Measurements from ENCODE around the gene SLC2A14. TPM values are rescaled to one million over a fixed set of nuclear protein-coding genes. Genes with fewer than 3 reads are reported as not detected.
"Not testable (repeated sequence)": the region's sequence is repeated elsewhere in the genome, so short reads cannot be mapped to it uniquely, and the experiment has no call there.

The SLC2A14 gene
- total RNA-seq, 4 donors from 2014 or later: 0.29 to 3.1 (median 0.39) TPM; not detected in 1

DNA sequence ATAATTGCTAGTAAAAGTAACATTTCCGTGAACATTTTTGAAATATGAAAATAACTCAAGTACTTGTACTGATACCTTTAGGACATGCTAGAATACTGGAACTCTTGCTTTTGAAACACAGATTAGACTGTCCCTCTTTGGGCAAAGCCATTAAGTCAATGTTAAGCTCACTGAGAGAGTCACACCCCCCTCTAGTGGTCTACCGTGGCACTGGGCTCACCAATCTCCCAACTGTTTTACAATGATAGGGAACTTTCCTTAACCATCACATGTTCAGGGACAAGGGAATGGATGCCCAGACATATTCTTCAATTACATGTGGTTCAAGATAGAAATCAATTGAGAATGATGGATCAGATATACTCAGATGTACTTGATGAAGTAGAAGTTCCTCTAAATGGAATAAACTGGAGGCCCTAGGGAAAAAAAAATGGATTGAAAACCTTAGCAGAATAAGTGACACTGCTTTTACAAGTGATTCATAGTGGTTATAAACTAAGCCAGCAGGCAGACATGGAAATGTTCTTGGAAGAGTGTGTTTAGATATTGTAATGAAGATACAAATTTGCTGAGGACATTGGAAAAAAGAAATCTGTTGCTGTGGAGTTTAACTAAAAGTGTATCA lies 65.7 kb downstream of the SLC2A14 start:
- 10% methylated on average over 2 of the region's 2 CpGs for WGBS
- Histone ChIP-seq H3K27me3 (no peaks in the 10 kb centered on the region), H3K4me1 (peaks cover 0 to 4% (median 0%) of the 10 kb centered on the region in 4 donors), H3K27ac (replicated peaks in 1 of 4) (no peak overlapping the region), H3K4me3 (no peak overlapping the region), H3K36me3 (no peaks in the 10 kb centered on the region), H3K9me3 (no peaks in the 10 kb centered on the region)
- DNase-seq (ENCODE audit: extremely low spot score): no peak
- intact Hi-C loops (cut with DNase I): loop anchor here (10.0 kb wide), 1 partner anchor 132 kb away; no protein-coding TSS in a partner anchor
- TF ChIP-seq, protein P1, sequence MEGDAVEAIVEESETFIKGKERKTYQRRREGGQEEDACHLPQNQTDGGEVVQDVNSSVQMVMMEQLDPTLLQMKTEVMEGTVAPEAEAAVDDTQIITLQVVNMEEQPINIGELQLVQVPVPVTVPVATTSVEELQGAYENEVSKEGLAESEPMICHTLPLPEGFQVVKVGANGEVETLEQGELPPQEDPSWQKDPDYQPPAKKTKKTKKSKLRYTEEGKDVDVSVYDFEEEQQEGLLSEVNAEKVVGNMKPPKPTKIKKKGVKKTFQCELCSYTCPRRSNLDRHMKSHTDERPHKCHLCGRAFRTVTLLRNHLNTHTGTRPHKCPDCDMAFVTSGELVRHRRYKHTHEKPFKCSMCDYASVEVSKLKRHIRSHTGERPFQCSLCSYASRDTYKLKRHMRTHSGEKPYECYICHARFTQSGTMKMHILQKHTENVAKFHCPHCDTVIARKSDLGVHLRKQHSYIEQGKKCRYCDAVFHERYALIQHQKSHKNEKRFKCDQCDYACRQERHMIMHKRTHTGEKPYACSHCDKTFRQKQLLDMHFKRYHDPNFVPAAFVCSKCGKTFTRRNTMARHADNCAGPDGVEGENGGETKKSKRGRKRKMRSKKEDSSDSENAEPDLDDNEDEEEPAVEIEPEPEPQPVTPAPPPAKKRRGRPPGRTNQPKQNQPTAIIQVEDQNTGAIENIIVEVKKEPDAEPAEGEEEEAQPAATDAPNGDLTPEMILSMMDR (IDR thresholded peaks at IDR 0.05): peak; percentile 67 to 84 (median 71)
- TF ChIP-seq POLR2AphosphoS5 (IDR thresholded peaks at IDR 0.05): no peak

DNA sequence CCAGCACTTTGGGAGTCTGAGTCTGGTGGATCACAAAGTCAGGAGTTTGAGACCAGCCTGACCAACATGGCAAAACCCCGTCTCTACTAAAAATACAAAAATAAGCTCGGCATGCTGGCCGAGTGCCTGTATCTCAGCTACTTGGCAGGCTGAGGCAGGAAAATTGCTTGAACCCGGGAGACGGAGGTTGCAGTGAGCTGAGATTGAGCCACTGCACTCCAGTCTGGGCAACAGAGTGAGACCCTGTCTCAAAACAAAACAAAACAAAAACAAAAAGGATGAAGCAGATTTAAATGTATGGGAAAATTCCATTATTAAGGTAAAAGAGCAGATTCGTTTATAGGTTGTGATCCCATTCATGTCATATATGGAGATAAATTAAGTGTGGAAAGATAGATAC lies 66.4 kb downstream of the SLC2A14 start:
- not testable (repeated sequence) for H3K4me3 ChIP-seq; DNase-seq (ENCODE audit: extremely low spot score); H3K27ac ChIP-seq (replicated peaks in 1 of 4); H3K4me1 ChIP-seq; H3K27me3 ChIP-seq; H3K36me3 ChIP-seq; H3K9me3 ChIP-seq
- intact Hi-C loops (cut with DNase I): loop anchor here (10.0 kb wide), 1 partner anchor 132 kb away; no protein-coding TSS in a partner anchor
- 32% methylated on average over 6 of the region's 6 CpGs for WGBS

- no peak for DNase-seq (ENCODE audit: extremely low spot score)
- no peak overlapping the region for H3K4me3 ChIP-seq
- H3K4me1 ChIP-seq: peaks cover 0 to 3% (median 0%) of the 10 kb centered on the region in 4 donors
- intact Hi-C loops (cut with DNase I): loop anchor here (10.0 kb wide), 1 partner anchor 127 kb away; no protein-coding TSS in a partner anchor
- H3K27me3 ChIP-seq: no peaks in the 10 kb centered on the region
- TF ChIP-seq, protein P1 (IDR thresholded peaks at IDR 0.05): no peak
- no peak for TF ChIP-seq POLR2AphosphoS5 (IDR thresholded peaks at IDR 0.05)
- TF ChIP-seq POLR2A (IDR thresholded peaks at IDR 0.05; ENCODE audit: low read depth): no peak
- no peak for TF ChIP-seq EP300 (IDR thresholded peaks at IDR 0.05)
- H3K27ac ChIP-seq (replicated peaks in 1 of 4): no peak overlapping the region
- no peaks in the 10 kb centered on the region for H3K9me3 ChIP-seq
- no peaks in the 10 kb centered on the region for H3K36me3 ChIP-seq
- 65% methylated on average over 4 of the region's 4 CpGs for WGBS
Measured at GRCh38 chr12:7801460-7801859, 71.3 kb downstream of the SLC2A14 start.

GRCh38 chr12:7798750-7799308 lies 73.9 kb downstream of the SLC2A14 start:
- not testable (repeated sequence) for H3K4me1 ChIP-seq; DNase-seq (ENCODE audit: extremely low spot score); H3K9me3 ChIP-seq; H3K4me3 ChIP-seq; H3K27me3 ChIP-seq; H3K27ac ChIP-seq (replicated peaks in 1 of 4); H3K36me3 ChIP-seq
- WGBS: 66% methylated on average over 1 of the region's 4 CpGs
- intact Hi-C loops (cut with DNase I): loop anchor here (5.0 kb wide), 1 partner anchor 108 kb away; no protein-coding TSS in a partner anchor

GRCh38 chr12:7797698-7798398 lies 74.9 kb downstream of the SLC2A14 start:
- no peak overlapping the region for H3K4me3 ChIP-seq
- intact Hi-C loops (cut with DNase I): loop anchor here (5.0 kb wide), 1 partner anchor 109 kb away; no protein-coding TSS in a partner anchor
- TF ChIP-seq, protein P1 (IDR thresholded peaks at IDR 0.05): no peak
- TF ChIP-seq POLR2AphosphoS5 (IDR thresholded peaks at IDR 0.05): no peak
- TF ChIP-seq POLR2A (IDR thresholded peaks at IDR 0.05; ENCODE audit: low read depth): no peak
- TF ChIP-seq EP300 (IDR thresholded peaks at IDR 0.05): no peak
- no peaks in the 10 kb centered on the region for H3K36me3 ChIP-seq
- no peaks in the 10 kb centered on the region for H3K27me3 ChIP-seq
- no peaks in the 10 kb centered on the region for H3K4me1 ChIP-seq
- DNase-seq (ENCODE audit: extremely low spot score): no peak
- WGBS: 77% methylated on average over 12 of the region's 12 CpGs
- H3K27ac ChIP-seq (replicated peaks in 1 of 4): no peak overlapping the region
- H3K9me3 ChIP-seq: no peaks in the 10 kb centered on the region

GRCh38 chr12:7797269-7797668 lies 75.4 kb downstream of the SLC2A14 start:
- intact Hi-C loops (cut with DNase I): loop anchor here (5.0 kb wide), 1 partner anchor 110 kb away; no protein-coding TSS in a partner anchor
- not testable (repeated sequence) for H3K27me3 ChIP-seq; DNase-seq (ENCODE audit: extremely low spot score); H3K4me1 ChIP-seq; H3K36me3 ChIP-seq; H3K4me3 ChIP-seq; H3K9me3 ChIP-seq; H3K27ac ChIP-seq (replicated peaks in 1 of 4)
- 80% methylated on average over 7 of the region's 7 CpGs for WGBS
